OCI-LY7 (cell line): ENCODE measurements around the gene VPS9D1. TPM values are rescaled to one million over a fixed set of nuclear protein-coding genes. Genes with fewer than 3 reads are reported as not detected.

Experiments
- BruUV-seq: library from RNA; stranded (reverse); fragments of 400-500 nt; replicated peaks from 2 replicates; lab custom pipeline; 2021; lab: Mats Ljungman, UMichigan
- CTCF ChIA-PET: fragments of 300-600 bp; sonication (Branson Sonifier 250); formaldehyde crosslinking; loops from one replicate; lab custom pipeline; 2022; ENCODE audit warnings: antibody characterized with exemption; ENCODE audit not compliant: unreplicated experiment; lab: Charles Lee
- POLR2A ChIA-PET: fragments of 300-600 bp; sonication (Branson Sonifier 250); formaldehyde crosslinking; loops from one replicate; lab custom pipeline; 2022; ENCODE audit warnings: antibody characterized with exemption; lab: Charles Lee
- DNase-seq: peaks from one replicate; pipeline ENCODE4 v3.0.0-alpha.2; 2015; ENCODE audit warnings: low spot score
- H2AFZ ChIP-seq: fragments of 200-600 bp; sonication (generic), shearing (Covaris generic); 2 replicates; pipeline ENCODE4 v1.6.1; 2014; ENCODE audit warnings: mild to moderate bottlenecking, antibody characterized with exemption, low read length, moderate library complexity
- H3K27ac ChIP-seq: fragments of 200-600 bp; sonication (generic); 2 replicates; pipeline ENCODE4 v1.5.1; 2014; ENCODE audit warnings: mixed run types, low read depth, mild to moderate bottlenecking, moderate library complexity, low read length, inconsistent platforms; ENCODE audit not compliant: poor library complexity, severe bottlenecking
- H3K36me3 ChIP-seq: fragments of 200-600 bp; sonication (generic); 2 replicates; pipeline ENCODE4 v1.6.1; 2014; ENCODE audit warnings: mild to moderate bottlenecking, antibody characterized with exemption, low read length, moderate library complexity, mixed read lengths; ENCODE audit not compliant: insufficient read depth
- H3K4me1 ChIP-seq: fragments of 200-600 bp; sonication (generic); 2 replicates; pipeline ENCODE4 v1.5.1; 2014; ENCODE audit warnings: mild to moderate bottlenecking, low read length; ENCODE audit not compliant: insufficient read depth, poor library complexity, severe bottlenecking
- H3K4me2 ChIP-seq: fragments of 200-600 bp; sonication (generic); 2 replicates; pipeline ENCODE4 v1.6.1; 2014; ENCODE audit warnings: mild to moderate bottlenecking, low read length
- H3K4me3 ChIP-seq: fragments of 200-600 bp; sonication (generic); 2 replicates; pipeline ENCODE4 v1.5.1; 2014; ENCODE audit warnings: mild to moderate bottlenecking, low read depth, low read length; ENCODE audit not compliant: poor library complexity, severe bottlenecking
- H3K79me2 ChIP-seq: fragments of 200-600 bp; sonication (generic); 2 replicates; pipeline ENCODE4 v1.6.1; 2016; ENCODE audit warnings: low read depth, mild to moderate bottlenecking, low read length, moderate library complexity, mixed read lengths; ENCODE audit not compliant: insufficient read depth
- H3K9me2 ChIP-seq: fragments of 200-600 bp; sonication (generic); 2 replicates; pipeline ENCODE4 v1.6.1; 2016; ENCODE audit warnings: mild to moderate bottlenecking, low read length, mixed read lengths; ENCODE audit not compliant: insufficient read depth
- H3K9me3 ChIP-seq: fragments of 200-600 bp; sonication (generic); 2 replicates; pipeline ENCODE4 v1.6.1; 2014; ENCODE audit warnings: mild to moderate bottlenecking, mixed run types, low read length, mixed read lengths
- H4K20me1 ChIP-seq: fragments of 200-600 bp; sonication (generic); 2 replicates; pipeline ENCODE4 v1.6.1; 2014; ENCODE audit warnings: mild to moderate bottlenecking, antibody characterized with exemption, low read length, moderate library complexity, mixed read lengths; ENCODE audit not compliant: insufficient read depth
- EZH2phosphoT487 ChIP-seq: fragments of 200-600 bp; sonication (generic); IDR thresholded peaks from 2 replicates; pipeline ENCODE4 v1.6.1; 2018; ENCODE audit warnings: low read depth, borderline replicate concordance, mild to moderate bottlenecking, mixed run types, antibody characterized with exemption, low read length, moderate library complexity, mixed read lengths
- intact Hi-C: fragments of 100-400 bp; cut with micrococcal nuclease; formaldehyde crosslinking; loops from one replicate; pipeline ENCODE4 v1.10.0; 2022; ENCODE audit not compliant: unreplicated experiment
- total RNA-seq, 2 experiments: library from RNA; depleted of rRNA in 1 of 2; stranded (reverse); fragments of >200 nt in 1 of 2; shearing (Covaris generic) in 1 of 2; gene quantifications; 2 replicates each; pipeline ENCODE4 v1.2.3, GENCODE V29; 2014 to 2022
- TF ChIP-seq, protein P1 (sequence below): fragments of 200-600 bp; sonication (generic); conservative IDR thresholded peaks from 2 replicates; pipeline ENCODE4 v1.5.1; 2014; ENCODE audit warnings: mild to moderate bottlenecking, antibody characterized with exemption, low read length, moderate library complexity, mixed read lengths

VPS9D1 gene
- total RNA-seq, 2 experiments from 2014 or later = 3.1 to 4.6 TPM

DNA sequence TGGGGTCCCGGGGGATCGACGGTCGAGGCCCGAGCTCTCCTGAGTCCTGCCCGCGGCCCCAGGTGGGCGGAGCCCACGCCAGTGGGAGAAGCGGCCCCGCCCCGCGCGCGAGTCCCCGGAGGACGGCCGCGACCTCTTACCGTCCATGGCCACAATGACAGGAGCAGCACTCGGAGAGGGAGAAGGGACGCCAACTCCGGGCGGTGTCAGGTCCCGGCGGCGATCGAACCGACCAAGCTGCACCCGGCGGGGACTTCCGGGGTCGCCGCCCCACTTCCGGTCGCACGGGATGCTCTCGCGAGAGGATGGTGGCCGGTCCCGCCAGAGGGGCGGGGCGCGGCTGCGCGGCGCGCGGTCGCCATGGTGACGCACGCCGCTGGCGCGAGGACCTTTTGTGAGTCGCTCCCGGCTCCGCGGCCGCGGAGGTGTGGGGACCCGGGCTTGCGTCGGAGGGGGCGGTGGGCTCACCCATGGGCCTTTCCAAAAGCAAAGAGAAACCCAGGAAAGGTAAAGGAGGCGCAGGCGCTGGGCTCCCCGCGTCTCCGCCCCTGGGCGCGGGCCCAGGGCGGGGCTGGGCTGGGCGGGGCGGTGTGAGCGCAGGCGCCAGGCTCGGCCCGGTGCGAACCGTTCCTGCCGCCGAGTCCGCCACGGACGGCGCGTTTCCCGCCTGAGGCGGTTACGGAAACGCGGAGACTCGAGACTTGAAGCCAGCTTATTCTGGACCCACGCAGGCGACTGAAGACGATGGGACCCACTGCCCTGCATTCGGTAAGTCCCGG is 63.1 kb downstream of the VPS9D1 start, which contains the start of the genes CHMP1A and SPATA33:
Gene CHMP1A (minus strand): TSS at position 267 of the 779 bp plus-strand sequence. CDS start 120 bp downstream, at position 147.
Gene SPATA33 (plus strand): TSS at position 395 of the 779 bp plus-strand sequence. CDS start 76 bp downstream, at position 471.
- Histone ChIP-seq H3K27ac (peak within 1 kb of the TSS; percentile 53), H3K4me1 (peaks cover 13% of the 10 kb centered on the region), H3K4me2 (peak within 1 kb of the TSS; percentile 97), H3K79me2 (peaks cover 26% of the 10 kb centered on the region), H3K36me3 (peaks cover 36% of the 10 kb centered on the region), H3K4me3 (peak within 1 kb of the TSS; percentile 98), H3K9me2 (no peaks in the 10 kb centered on the region), H4K20me1 (no peaks in the 10 kb centered on the region), H3K9me3 (no peaks in the 10 kb centered on the region), H2AFZ (peak within 1 kb of the TSS; percentile 95)
- BruUV-seq = TSS peak; percentile 74
- ChIA-PET CTCF (interaction anchor here (0.6 kb wide), 1 partner anchor 84 kb away, joined by 3 read pairs; no protein-coding TSS in a partner anchor), POLR2A (interaction anchor here (0.6 kb wide), 1 partner anchor 864 kb away, joined by 3 read pairs; no protein-coding TSS in a partner anchor)
- intact Hi-C loops = loop anchor here (5.0 kb wide), 2 partner anchors 95 to 1005 kb away; partner anchors contain the start of genes CYBA and RPL13
- DNase-seq = peak; percentile 94
- TF ChIP-seq, protein P1, sequence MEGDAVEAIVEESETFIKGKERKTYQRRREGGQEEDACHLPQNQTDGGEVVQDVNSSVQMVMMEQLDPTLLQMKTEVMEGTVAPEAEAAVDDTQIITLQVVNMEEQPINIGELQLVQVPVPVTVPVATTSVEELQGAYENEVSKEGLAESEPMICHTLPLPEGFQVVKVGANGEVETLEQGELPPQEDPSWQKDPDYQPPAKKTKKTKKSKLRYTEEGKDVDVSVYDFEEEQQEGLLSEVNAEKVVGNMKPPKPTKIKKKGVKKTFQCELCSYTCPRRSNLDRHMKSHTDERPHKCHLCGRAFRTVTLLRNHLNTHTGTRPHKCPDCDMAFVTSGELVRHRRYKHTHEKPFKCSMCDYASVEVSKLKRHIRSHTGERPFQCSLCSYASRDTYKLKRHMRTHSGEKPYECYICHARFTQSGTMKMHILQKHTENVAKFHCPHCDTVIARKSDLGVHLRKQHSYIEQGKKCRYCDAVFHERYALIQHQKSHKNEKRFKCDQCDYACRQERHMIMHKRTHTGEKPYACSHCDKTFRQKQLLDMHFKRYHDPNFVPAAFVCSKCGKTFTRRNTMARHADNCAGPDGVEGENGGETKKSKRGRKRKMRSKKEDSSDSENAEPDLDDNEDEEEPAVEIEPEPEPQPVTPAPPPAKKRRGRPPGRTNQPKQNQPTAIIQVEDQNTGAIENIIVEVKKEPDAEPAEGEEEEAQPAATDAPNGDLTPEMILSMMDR = no peak
- TF ChIP-seq EZH2phosphoT487 = no peak

Other genes starting within 250 kb of the VPS9D1 start
- gene ANKRD11, start 230.3 kb downstream of the VPS9D1 start, total RNA-seq (2014; rRNA removed; shearing (Covaris generic)) = 87.0 and 89.1 TPM in 2 replicates
- gene ANKRD11, start 230.3 kb downstream of the VPS9D1 start, total RNA-seq (2022) = 247 and 251 TPM in 2 replicates
- gene SPG7, start 212.5 kb downstream of the VPS9D1 start, total RNA-seq (2014; rRNA removed; shearing (Covaris generic)) = 77.6 and 92.7 TPM in 2 replicates
- gene SPG7, start 212.5 kb downstream of the VPS9D1 start, total RNA-seq (2022) = 106 and 121 TPM in 2 replicates
- 7,440 and 9,791 TPM in 2 replicates for gene RPL13, start 160.2 kb downstream of the VPS9D1 start, total RNA-seq (2014; rRNA removed; shearing (Covaris generic))
- 2,903 and 2,928 TPM in 2 replicates for gene RPL13, start 160.2 kb downstream of the VPS9D1 start, total RNA-seq (2022)
- 0.33 TPM in 1 of 2 replicates, not detected in the other for gene CPNE7, start 145.1 kb downstream of the VPS9D1 start, total RNA-seq (2014; rRNA removed; shearing (Covaris generic))
- gene CPNE7, start 145.1 kb downstream of the VPS9D1 start, total RNA-seq (2022) = 0.83 TPM in 1 of 2 replicates, not detected in the other
- not detected in 2 replicates for gene DPEP1, start 107.3 kb downstream of the VPS9D1 start, total RNA-seq (2014; rRNA removed; shearing (Covaris generic))
- gene DPEP1, start 107.3 kb downstream of the VPS9D1 start, total RNA-seq (2022) = not detected in 2 replicates
- 53.1 and 57.5 TPM in 2 replicates for gene CHMP1A, start 63.2 kb downstream of the VPS9D1 start, total RNA-seq (2014; rRNA removed; shearing (Covaris generic))
- gene CHMP1A, start 63.2 kb downstream of the VPS9D1 start, total RNA-seq (2022) = 67.2 and 76.2 TPM in 2 replicates
- 8.6 and 9.4 TPM in 2 replicates for gene SPATA33, start 63.1 kb downstream of the VPS9D1 start, total RNA-seq (2014; rRNA removed; shearing (Covaris generic))
- gene SPATA33, start 63.1 kb downstream of the VPS9D1 start, total RNA-seq (2022) = 17.3 and 18.2 TPM in 2 replicates
- gene CDK10, start 34.2 kb downstream of the VPS9D1 start, total RNA-seq (2014; rRNA removed; shearing (Covaris generic)) = 88.4 and 98.6 TPM in 2 replicates
- gene CDK10, start 34.2 kb downstream of the VPS9D1 start, total RNA-seq (2022) = 129 and 130 TPM in 2 replicates
- 5.6 and 13.1 TPM in 2 replicates for gene SPATA2L, start 19.2 kb downstream of the VPS9D1 start, total RNA-seq (2014; rRNA removed; shearing (Covaris generic))
- 6.7 and 7.2 TPM in 2 replicates for gene SPATA2L, start 19.2 kb downstream of the VPS9D1 start, total RNA-seq (2022)
- gene ZNF276, start 639 bp upstream of the VPS9D1 start, total RNA-seq (2014; rRNA removed; shearing (Covaris generic)) = 27.4 and 31.0 TPM in 2 replicates
- gene ZNF276, start 639 bp upstream of the VPS9D1 start, total RNA-seq (2022) = 30.0 and 30.8 TPM in 2 replicates
- gene FANCA, start 95.7 kb upstream of the VPS9D1 start, total RNA-seq (2014; rRNA removed; shearing (Covaris generic)) = 390 and 478 TPM in 2 replicates
- 643 and 721 TPM in 2 replicates for gene FANCA, start 95.7 kb upstream of the VPS9D1 start, total RNA-seq (2022)
- gene SPIRE2, start 107.6 kb upstream of the VPS9D1 start, total RNA-seq (2014; rRNA removed; shearing (Covaris generic)) = 7.1 and 9.4 TPM in 2 replicates
- gene SPIRE2, start 107.6 kb upstream of the VPS9D1 start, total RNA-seq (2022) = 43.8 and 48.5 TPM in 2 replicates
- gene TCF25, start 152.7 kb upstream of the VPS9D1 start, total RNA-seq (2014; rRNA removed; shearing (Covaris generic)) = 120 and 141 TPM in 2 replicates
- gene TCF25, start 152.7 kb upstream of the VPS9D1 start, total RNA-seq (2022) = 255 and 263 TPM in 2 replicates
- 7.3 and 8.3 TPM in 2 replicates for gene MC1R, start 198.0 kb upstream of the VPS9D1 start, total RNA-seq (2014; rRNA removed; shearing (Covaris generic))
- gene MC1R, start 198.0 kb upstream of the VPS9D1 start, total RNA-seq (2022) = 22.3 and 23.8 TPM in 2 replicates
- gene TUBB3, start 202.4 kb upstream of the VPS9D1 start, total RNA-seq (2014; rRNA removed; shearing (Covaris generic)) = 59.6 and 63.7 TPM in 2 replicates
- 118 and 192 TPM in 2 replicates for gene TUBB3, start 202.4 kb upstream of the VPS9D1 start, total RNA-seq (2022)
- 222 and 292 TPM in 2 replicates for gene DEF8, start 227.9 kb upstream of the VPS9D1 start, total RNA-seq (2014; rRNA removed; shearing (Covaris generic))
- gene DEF8, start 227.9 kb upstream of the VPS9D1 start, total RNA-seq (2022) = 295 and 380 TPM in 2 replicates